Endothelial cell of umbilical vein (primary cell): ENCODE results near the gene DOCK7. TPM values are rescaled to one million over a fixed set of nuclear protein-coding genes. Genes with fewer than 3 reads are reported as not detected.

Source experiments
- BruUV-seq: library from RNA; stranded (reverse); fragments of 400-500 nt; replicated peaks from 2 replicates; lab custom pipeline; 2021; lab: Mats Ljungman, UMichigan
- CTCF ChIA-PET: fragments of 300-600, 350-600 bp; sonication (Branson Sonifier 250); formaldehyde crosslinking; loops from one replicate; lab custom pipeline; 2021; ENCODE audit warnings: antibody characterized with exemption, inconsistent platforms; lab: Charles Lee
- POLR2A ChIA-PET: fragments of 300-600, 350-600 bp; sonication (Branson Sonifier 250); formaldehyde crosslinking; loops from one replicate; lab custom pipeline; 2021; ENCODE audit warnings: antibody characterized with exemption, inconsistent platforms; lab: Charles Lee
- DNase-seq: peaks from one replicate; pipeline ENCODE4 v3.0.0-alpha.2; 2011; ENCODE audit warnings: low read depth, low spot score
- FAIRE-seq: peaks from 2 replicates; lab custom pipeline; 2011; peaks lifted over from hg19 to GRCh38; lab: Jason Lieb, UNC
- H2AFZ ChIP-seq: 2 replicates; pipeline ENCODE4 v1.6.0; 2012; ENCODE audit warnings: low read depth, low read length, control low read depth, inconsistent platforms
- H3K27ac ChIP-seq: 2 replicates; pipeline ENCODE4 v1.5.1; 2011; ENCODE audit warnings: low read depth, mild to moderate bottlenecking, control low read depth, low read length, moderate library complexity; ENCODE audit not compliant: insufficient read depth
- H3K27me3 ChIP-seq, 2 experiments: 2 replicates each; pipeline versions ENCODE4 v1.6.0 to v1.6.1; 2011; ENCODE audit warnings: low read length in 2 of 2, mixed read lengths in 1 of 2; ENCODE audit not compliant: control insufficient read depth in 2 of 2, insufficient read depth in 2 of 2
- H3K36me3 ChIP-seq, 2 experiments: 2 replicates in 1 of 2; 3 replicates in 1 of 2; pipeline ENCODE4 v1.5.1; 2011; ENCODE audit warnings: low read length in 2 of 2, mild to moderate bottlenecking in 1 of 2, moderate library complexity in 1 of 2; ENCODE audit not compliant: control insufficient read depth in 2 of 2, insufficient read depth in 2 of 2; ENCODE audit errors: extremely low read depth in 1 of 2
- H3K4me1 ChIP-seq: 3 replicates; pipeline ENCODE4 v1.5.1; 2011; ENCODE audit warnings: mild to moderate bottlenecking, low read length; ENCODE audit not compliant: control insufficient read depth, insufficient read depth; ENCODE audit errors: extremely low read depth
- H3K4me2 ChIP-seq: 2 replicates; pipeline ENCODE4 v1.6.1; 2011; ENCODE audit warnings: low read length, control low read depth, mixed read lengths; ENCODE audit not compliant: insufficient read depth
- H3K4me3 ChIP-seq, 3 experiments: fragments of 200-600 bp in 1 of 3; sonication (generic), shearing (Covaris generic) in 1 of 3; replicated peaks in 1 of 3; 2 replicates each; pipeline ENCODE4 v1.5.1; 2011 to 2016; ENCODE audit warnings: control low read depth in 3 of 3, low read length in 3 of 3, mild to moderate bottlenecking in 2 of 3, inconsistent platforms in 1 of 3, low read depth in 1 of 3, moderate library complexity in 1 of 3; ENCODE audit not compliant: insufficient read depth in 1 of 3
- H3K79me2 ChIP-seq: 2 replicates; pipeline ENCODE4 v1.6.0; 2012; ENCODE audit warnings: low read length, inconsistent platforms; ENCODE audit not compliant: control insufficient read depth, insufficient read depth
- H3K9ac ChIP-seq: replicated peaks from 2 replicates; pipeline ENCODE3; 2011; ENCODE audit warnings: low read length, control low read depth; ENCODE audit not compliant: insufficient read depth; ENCODE audit errors: extremely low read depth
- H3K9me1 ChIP-seq: replicated peaks from 3 replicates; pipeline ENCODE4 v1.6.0; 2011; ENCODE audit warnings: mild to moderate bottlenecking, low read length; ENCODE audit not compliant: control insufficient read depth, insufficient read depth; ENCODE audit errors: extremely low read depth
- H3K9me3 ChIP-seq: replicated peaks from 2 replicates; pipeline ENCODE4 v1.5.1; 2012; ENCODE audit warnings: low read length, inconsistent platforms; ENCODE audit not compliant: control insufficient read depth, insufficient read depth
- H4K20me1 ChIP-seq: replicated peaks from 2 replicates; pipeline ENCODE3; 2011; ENCODE audit warnings: mild to moderate bottlenecking, low read length; ENCODE audit not compliant: control insufficient read depth, insufficient read depth; ENCODE audit errors: extremely low read depth
- EZH2 ChIP-seq: IDR thresholded peaks from 2 replicates; pipeline ENCODE4 v1.6.1; 2012; ENCODE audit warnings: borderline replicate concordance, low read depth, mild to moderate bottlenecking, moderate library complexity, low read length, inconsistent platforms; ENCODE audit not compliant: severe bottlenecking
- FOS ChIP-seq: IDR thresholded peaks from 2 replicates; pipeline ENCODE4 v1.6.1; 2011; ENCODE audit warnings: mild to moderate bottlenecking, low read length, moderate library complexity, borderline replicate concordance; ENCODE audit not compliant: insufficient read depth
- GATA2 ChIP-seq: IDR thresholded peaks from 2 replicates; pipeline ENCODE4 v1.7.0; 2011; ENCODE audit warnings: low read depth, mild to moderate bottlenecking, moderate library complexity, mixed read lengths, low read length; ENCODE audit not compliant: insufficient read length, insufficient read depth
- JUN ChIP-seq: IDR thresholded peaks from 2 replicates; pipeline ENCODE4 v1.6.1; 2011; ENCODE audit warnings: borderline replicate concordance, low read depth; ENCODE audit not compliant: insufficient read length, insufficient read depth
- MYC ChIP-seq: IDR thresholded peaks from one replicate; pipeline ENCODE4 v1.6.1; 2011; ENCODE audit warnings: mild to moderate bottlenecking, low read depth, low read length
- POLR2A ChIP-seq: IDR thresholded peaks from 2 replicates; pipeline ENCODE4 v1.6.1; 2012; ENCODE audit warnings: low read depth, mild to moderate bottlenecking, control low read depth, low read length
- POLR2AphosphoS5 ChIP-seq: IDR thresholded peaks from 2 replicates; pipeline ENCODE4 v1.6.1; 2012; ENCODE audit warnings: low read depth, mild to moderate bottlenecking, control low read depth, low read length, moderate library complexity; ENCODE audit not compliant: insufficient read depth
- dilution Hi-C: fragments of 300-500 bp; cut with MboI; formaldehyde crosslinking; loops from one replicate; pipeline ENCODE4 v1.15.0; 2019; ENCODE audit warnings: low sequenced_read_pairs; ENCODE audit not compliant: extremely low pct_ligation_motif_present
- intact Hi-C: fragments of 100-400 bp; cut with micrococcal nuclease; formaldehyde crosslinking; loops from one replicate; pipeline ENCODE4 v1.10.0; 2022
- polyA plus RNA-seq, 4 experiments: library from polyadenylated mRNA; depleted of rRNA in 3 of 4; stranded (reverse) in 3 of 4; unstranded in 1 of 4; fragments of >200 nt; gene quantifications; 2 replicates each; pipeline versions ENCODE4 v1.2.1 to v1.2.3, GENCODE V29; 2011 to 2012; ENCODE audit warnings: missing spikeins in 1 of 4
- total RNA-seq: library from RNA; stranded (reverse); gene quantifications from 2 replicates; pipeline ENCODE4 v1.2.3, GENCODE V29; 2021
- TF ChIP-seq, protein P1 (sequence below), 2 donors: IDR thresholded peaks; 1 replicate in 1 of 2; 2 replicates in 1 of 2; pipeline ENCODE4 v1.5.1; 2011; ENCODE audit warnings: low read length in 2 of 2, mild to moderate bottlenecking in 2 of 2, moderate library complexity in 2 of 2, control low read depth in 1 of 2, inconsistent platforms in 1 of 2, low read depth in 1 of 2; ENCODE audit not compliant: insufficient read depth in 1 of 2; ENCODE audit errors: extremely low read depth in 1 of 2
- TF ChIP-seq, protein P2 (sequence below): IDR thresholded peaks from 2 replicates; pipeline ENCODE4 v1.6.1; 2011; ENCODE audit not compliant: insufficient read depth, insufficient read length

The DOCK7 gene
- total and polyA plus RNA-seq, 2 donors (not counting 3 experiments of a cell fraction or from before 2014, with no cell fraction given) = 9.4 to 31.9 TPM

DNA sequence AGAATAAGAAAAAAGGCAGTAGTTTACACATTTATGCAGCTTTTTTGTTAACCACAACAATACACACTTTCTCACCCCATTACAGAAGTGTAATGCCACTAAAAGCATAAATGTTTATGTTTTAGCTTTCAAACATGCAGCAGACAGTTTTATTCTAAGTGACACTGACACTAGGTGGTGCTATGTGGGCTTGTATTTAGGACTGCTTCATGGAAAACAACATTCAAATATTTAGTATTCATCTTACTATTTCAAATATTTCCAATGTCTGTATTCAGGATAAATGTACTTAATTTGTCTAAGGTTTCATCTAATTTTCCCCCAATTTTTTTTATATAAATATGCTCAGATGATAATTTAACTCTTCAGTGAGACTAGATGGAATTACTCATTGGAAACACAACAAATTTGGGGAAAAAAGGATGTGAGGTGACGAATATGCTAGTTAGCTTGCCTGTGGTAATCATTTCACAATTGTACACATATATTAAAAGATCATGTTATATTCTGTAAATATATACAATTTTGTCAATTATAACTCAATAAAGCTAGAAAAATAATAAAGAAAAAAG, 179.9 kb downstream of the DOCK7 start:
- no peak overlapping the region for H3K27ac ChIP-seq
- TF ChIP-seq, protein P1, sequence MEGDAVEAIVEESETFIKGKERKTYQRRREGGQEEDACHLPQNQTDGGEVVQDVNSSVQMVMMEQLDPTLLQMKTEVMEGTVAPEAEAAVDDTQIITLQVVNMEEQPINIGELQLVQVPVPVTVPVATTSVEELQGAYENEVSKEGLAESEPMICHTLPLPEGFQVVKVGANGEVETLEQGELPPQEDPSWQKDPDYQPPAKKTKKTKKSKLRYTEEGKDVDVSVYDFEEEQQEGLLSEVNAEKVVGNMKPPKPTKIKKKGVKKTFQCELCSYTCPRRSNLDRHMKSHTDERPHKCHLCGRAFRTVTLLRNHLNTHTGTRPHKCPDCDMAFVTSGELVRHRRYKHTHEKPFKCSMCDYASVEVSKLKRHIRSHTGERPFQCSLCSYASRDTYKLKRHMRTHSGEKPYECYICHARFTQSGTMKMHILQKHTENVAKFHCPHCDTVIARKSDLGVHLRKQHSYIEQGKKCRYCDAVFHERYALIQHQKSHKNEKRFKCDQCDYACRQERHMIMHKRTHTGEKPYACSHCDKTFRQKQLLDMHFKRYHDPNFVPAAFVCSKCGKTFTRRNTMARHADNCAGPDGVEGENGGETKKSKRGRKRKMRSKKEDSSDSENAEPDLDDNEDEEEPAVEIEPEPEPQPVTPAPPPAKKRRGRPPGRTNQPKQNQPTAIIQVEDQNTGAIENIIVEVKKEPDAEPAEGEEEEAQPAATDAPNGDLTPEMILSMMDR (IDR thresholded peaks at IDR 0.05; ENCODE audit: extremely low read depth in 1 of 2, insufficient read depth in 1 of 2, low read depth in 1 of 2, low read length in 2 of 2) = peak; percentile 31 to 46
- TF ChIP-seq, protein P2, sequence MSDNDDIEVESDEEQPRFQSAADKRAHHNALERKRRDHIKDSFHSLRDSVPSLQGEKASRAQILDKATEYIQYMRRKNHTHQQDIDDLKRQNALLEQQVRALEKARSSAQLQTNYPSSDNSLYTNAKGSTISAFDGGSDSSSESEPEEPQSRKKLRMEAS = no peak
- no peak for TF ChIP-seq POLR2AphosphoS5
- no peaks in the 10 kb centered on the region for H3K79me2 ChIP-seq
- H3K4me2 ChIP-seq = no peak overlapping the region
- no peaks in the 10 kb centered on the region for H3K9me3 ChIP-seq
- dilution Hi-C loops (no loop called here), intact Hi-C loops (loop anchor here (1.0 kb wide), 1 partner anchor 238 kb away; no protein-coding TSS in a partner anchor)
- H3K36me3 ChIP-seq = peaks cover 0 to 2% of the 10 kb centered on the region in 2 experiments
- H4K20me1 ChIP-seq = no peaks in the 10 kb centered on the region
- H2AFZ ChIP-seq = no peak overlapping the region
- H3K4me1 ChIP-seq = no peaks in the 10 kb centered on the region
- CTCF ChIA-PET = interaction anchor here (0.5 to 7.4 kb wide), 35 partner anchors 8 to 430 kb away, joined by 3 to 195 read pairs (median 4); no protein-coding TSS in a partner anchor
- H3K4me3 ChIP-seq = no peak overlapping the region
- no TSS peak for BruUV-seq
- H3K9ac ChIP-seq = no peak overlapping the region
- H3K9me1 ChIP-seq = no peaks in the 10 kb centered on the region
- no peaks in the 10 kb centered on the region for H3K27me3 ChIP-seq
- peak; percentile 54 for FAIRE-seq
- peak; percentile 56 for DNase-seq
- POLR2A ChIA-PET = no interaction called here

DNA sequence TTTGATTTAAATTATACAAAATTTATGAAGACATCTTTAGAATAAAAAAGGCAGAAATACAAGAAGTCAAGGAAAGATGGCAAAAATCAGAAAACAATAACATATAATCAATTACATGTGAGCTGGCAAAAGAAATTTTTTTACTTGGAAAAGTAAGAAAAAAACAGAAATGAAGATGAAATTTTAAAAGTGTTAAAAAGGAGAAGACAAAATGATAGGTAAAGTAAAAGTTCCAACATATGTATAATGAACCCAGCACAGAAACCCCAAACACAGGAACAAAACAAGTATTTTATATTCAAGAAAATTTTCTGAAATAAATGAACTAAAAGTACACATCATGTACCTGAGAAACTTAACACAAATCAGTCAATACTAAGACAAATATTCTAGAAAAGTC, 188.0 kb downstream of the DOCK7 start:
- CTCF ChIA-PET = interaction anchor here (0.7 to 2.6 kb wide), 3 partner anchors 7 to 13 kb away, joined by 3 to 15 read pairs (median 5); no protein-coding TSS in a partner anchor
- H3K27ac ChIP-seq = no peak overlapping the region
- FAIRE-seq (no peak), DNase-seq (no peak)
- no peak overlapping the region for H3K4me2 ChIP-seq
- H3K4me1 ChIP-seq = no peaks in the 10 kb centered on the region
- intact Hi-C loops (no loop called here), dilution Hi-C loops (no loop called here)
- POLR2A ChIA-PET = no interaction called here
- TF ChIP-seq JUN (no peak), FOS (no peak), GATA2 (no peak), POLR2A (no peak), EZH2 (no peak), MYC (no peak), POLR2AphosphoS5 (no peak)
- TF ChIP-seq, protein P1 (IDR thresholded peaks at IDR 0.05; ENCODE audit: extremely low read depth in 1 of 2, insufficient read depth in 1 of 2, low read depth in 1 of 2, low read length in 2 of 2) = no peak
- TF ChIP-seq, protein P2 = no peak
- H4K20me1 ChIP-seq = no peaks in the 10 kb centered on the region
- no peaks in the 10 kb centered on the region for H3K27me3 ChIP-seq
- no TSS peak for BruUV-seq
- no peaks in the 10 kb centered on the region for H3K36me3 ChIP-seq
- H3K9ac ChIP-seq = no peak overlapping the region
- H3K9me3 ChIP-seq = no peaks in the 10 kb centered on the region
- no peaks in the 10 kb centered on the region for H3K9me1 ChIP-seq
- H3K4me3 ChIP-seq = no peak overlapping the region
- H3K79me2 ChIP-seq = no peaks in the 10 kb centered on the region
- no peak overlapping the region for H2AFZ ChIP-seq
